GM21825 (cell line): ENCODE measurements around the gene TSKU.
"Not testable (repeated sequence)": the region's sequence is repeated elsewhere in the genome, so short reads cannot be mapped to it uniquely, and the experiment has no call there.

Source experiments
- ATAC-seq: cut with Tn5 transposase; IDR thresholded peaks from one replicate; pipeline ENCODE4 v1.9.1; 2021; ENCODE audit warnings: mild to moderate bottlenecking, moderate library complexity; ENCODE audit not compliant: unreplicated experiment

TSKU gene

DNA sequence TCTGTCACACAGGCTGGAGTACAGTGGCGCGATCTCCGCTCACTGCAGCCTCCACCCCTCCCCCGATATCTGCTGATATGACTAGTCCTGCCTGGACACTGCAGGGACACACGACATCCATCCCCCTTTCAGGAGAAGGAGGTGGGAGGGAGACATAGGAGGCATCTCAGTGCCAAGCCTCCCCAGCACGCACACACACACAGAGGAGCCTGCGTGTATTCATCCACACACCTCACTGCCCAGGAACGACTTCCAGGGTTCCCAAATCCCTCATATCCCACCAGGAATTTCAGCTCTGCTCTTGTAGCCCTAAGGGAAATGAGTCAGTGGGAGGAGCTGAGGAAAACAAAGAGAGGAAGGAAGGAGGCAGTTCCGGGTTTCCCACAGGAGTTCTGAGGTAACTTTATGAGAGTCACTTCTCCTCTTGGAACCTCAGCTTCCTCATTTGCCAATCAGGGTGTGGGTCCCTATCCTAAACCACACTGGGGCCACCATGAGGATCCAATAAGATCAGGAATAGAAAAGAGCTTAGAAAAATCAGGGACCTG lies 40.4 kb downstream of the TSKU start:
- ATAC-seq, result no peak

DNA sequence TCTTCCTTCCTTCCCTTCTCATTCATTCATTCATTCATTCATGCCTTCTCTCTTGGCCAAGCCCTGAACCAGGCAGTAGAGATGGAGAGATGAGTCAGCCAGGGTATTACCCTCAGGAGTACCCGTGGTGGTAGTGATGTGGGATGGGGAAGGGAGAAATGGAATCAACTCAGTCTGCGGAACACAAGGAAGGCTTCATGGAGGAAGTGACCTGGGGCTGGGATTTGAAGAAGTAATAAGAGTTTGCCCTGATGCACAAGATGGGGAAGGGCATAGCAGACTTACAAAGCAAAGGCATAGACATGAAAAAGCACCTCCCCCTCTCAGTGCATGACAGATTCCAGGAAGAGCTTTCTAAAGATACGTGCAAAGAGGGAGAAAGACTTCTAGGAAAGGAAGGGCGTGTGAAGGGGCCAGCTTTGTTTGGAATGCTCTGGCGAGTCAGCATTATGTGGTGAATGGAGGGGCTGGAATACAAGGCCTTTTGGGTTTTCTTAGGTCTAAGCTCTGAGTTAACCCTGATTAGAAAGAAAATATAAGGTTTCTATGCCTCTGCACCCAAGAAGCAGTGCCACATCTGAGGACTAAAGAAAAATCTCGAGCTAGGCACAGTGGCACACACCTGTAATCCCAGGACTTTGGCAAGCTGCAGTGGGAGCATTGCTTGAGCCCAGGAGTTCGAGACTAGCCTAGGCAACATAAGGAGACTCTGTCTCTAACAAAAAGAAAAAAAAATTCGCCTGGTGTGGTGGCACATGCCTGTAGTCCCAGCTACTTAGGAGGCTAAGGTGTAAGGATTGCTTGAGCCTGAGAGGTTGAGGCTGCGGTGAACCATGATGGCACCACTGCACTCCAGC lies 41.2 kb downstream of the TSKU start:
- ATAC-seq, result no peak

DNA sequence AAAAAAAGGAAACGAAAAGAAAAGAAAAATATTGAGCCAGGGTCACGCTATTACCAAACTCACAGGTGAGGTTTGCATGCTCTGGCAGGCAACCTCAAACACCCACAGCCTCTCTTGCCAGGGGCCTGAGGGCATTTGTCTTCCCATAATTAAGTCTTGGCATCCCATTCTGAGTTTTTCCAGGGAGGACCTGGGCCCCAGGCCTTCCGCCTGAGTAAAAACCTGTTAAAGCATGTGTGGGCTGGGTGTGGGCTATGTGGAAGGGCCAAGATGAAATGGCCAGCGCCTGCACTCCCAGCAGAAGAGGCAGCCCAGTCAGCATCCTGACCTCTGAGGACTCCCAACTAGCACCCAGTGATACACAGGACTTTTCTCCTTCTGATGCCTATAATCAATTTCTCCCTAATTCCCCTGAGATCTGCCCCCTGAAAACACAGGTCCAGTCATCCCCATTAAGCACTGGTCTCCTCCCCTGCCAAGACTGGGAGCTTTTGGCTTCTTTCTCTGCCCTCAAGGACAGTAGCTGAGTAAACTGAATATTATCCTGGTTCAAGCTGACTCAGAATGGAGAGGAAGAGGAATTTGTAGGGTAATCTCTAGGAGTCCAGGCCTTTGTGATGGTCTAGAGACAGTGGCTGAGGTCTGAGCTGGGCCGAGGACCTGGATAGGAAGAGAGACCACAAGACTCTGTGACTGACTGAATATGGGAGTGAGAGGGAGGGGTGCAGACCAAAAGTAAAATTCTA lies 42.0 kb downstream of the TSKU start:
- ATAC-seq, result no peak

DNA sequence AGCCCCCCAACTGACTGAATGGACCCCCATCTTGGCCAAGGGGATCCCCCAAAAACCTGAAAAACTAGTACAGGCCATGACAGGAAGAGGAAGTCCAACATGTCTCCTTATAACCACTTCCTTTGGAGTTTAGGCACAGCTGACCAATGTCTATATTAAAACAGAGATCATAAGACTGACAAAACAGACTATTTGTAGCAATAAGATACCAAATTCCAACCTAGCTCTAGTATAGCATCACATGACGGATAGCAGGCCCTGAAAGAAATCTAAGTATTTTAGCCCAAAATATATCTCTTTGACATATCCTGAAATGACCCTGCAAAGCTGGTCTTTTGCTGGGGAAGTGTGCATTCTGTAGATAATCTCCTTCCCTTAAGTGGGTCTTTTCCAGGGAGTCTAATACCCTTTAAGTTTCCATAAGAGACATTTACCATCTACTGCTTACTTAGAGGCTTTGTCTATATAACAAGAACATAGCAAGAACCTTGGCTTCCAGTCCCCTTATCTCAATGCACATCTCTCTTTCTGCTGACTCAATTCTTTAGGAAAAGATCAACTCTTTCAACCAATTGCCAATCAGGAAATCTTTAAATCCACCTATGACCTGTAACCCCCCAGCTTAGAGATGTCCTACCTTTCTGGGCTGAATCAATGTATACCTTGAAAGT lies 42.7 kb downstream of the TSKU start:
- ATAC-seq, result no peak

DNA sequence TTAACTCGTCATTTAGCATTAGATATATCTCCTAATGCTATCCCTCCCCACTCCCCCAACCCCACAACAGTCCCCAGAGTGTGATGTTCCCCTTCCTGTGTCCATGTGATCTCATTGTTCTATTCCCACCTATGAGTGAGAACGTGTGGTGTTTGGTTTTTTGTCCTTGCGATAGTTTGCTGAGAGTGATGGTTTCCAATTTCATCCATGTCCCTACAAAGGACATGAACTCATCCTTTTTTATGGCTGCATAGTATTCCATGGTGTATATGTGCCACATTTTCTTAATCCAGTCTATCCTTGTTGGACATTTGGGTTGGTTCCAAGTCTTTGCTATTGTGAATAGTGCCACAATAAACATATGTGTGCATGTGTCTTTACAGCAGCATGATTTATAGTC lies 43.4 kb downstream of the TSKU start:
- ATAC-seq, result not testable (repeated sequence)

GRCh38 chr11:76827005-76827404 lies 43.8 kb downstream of the TSKU start:
- not testable (repeated sequence) for ATAC-seq

DNA sequence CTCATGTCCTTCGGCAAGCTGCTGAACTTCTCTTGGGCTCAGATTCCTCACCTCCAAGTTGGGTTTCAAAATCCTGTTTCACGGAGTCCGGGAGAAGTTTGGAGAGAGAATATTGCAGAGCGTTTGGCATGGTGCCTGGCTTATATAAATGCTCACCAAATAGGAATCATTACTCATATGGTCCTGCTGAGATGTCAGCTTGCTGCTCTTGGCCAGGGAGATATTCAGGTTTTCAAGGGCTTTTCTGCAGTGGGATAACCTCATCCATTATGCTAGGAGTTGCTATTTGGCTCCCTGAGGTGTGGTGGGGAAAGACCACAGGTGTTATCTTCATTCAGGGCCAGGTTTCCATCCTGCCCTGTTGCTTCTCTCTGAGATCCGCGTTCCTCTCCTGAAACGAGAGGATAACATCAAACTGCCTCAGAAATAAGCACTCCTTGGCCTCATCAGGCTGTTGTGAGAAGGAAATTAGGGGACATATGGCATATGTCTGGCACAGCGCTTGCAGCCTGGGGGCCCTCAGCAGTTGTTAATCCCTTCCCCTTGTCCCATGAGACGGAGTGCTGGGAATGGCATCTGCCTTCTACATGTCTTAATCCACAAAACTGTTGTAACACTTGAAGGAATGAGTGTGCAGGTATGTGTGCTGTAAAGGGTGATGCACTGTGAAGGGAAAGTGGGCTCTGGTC lies 47.6 kb downstream of the TSKU start:
- no peak for ATAC-seq

- no peak for ATAC-seq
These were observed 48.6 kb downstream of the TSKU start for GRCh38 chr11:76831686-76832310.

- ATAC-seq, result no peak
These were observed 49.2 kb downstream of the TSKU start for GRCh38 chr11:76832361-76832760.

DNA sequence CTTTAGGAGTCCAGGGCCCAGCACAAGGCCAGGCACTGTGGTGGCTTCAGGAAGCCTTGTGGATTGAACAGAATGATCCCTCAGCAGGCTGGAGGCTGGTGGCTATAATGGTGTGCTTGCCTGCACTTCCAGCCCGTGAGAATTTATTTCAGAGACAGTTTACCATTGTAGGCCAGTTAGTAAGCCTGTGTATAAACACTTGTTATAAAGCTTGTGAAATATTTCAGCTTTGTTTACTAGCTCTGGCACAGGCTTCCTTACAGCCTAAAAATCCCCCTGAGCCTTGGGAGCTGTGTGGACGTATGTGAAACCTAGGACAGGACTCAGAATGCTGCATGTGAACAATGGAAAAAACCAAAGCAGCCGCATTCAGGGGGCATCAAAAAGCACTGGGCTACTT lies 51.0 kb downstream of the TSKU start:
- ATAC-seq, result no peak

GRCh38 chr11:76835036-76835435 lies 51.9 kb downstream of the TSKU start:
- no peak for ATAC-seq

- ATAC-seq, result no peak
These were observed 52.9 kb downstream of the TSKU start for GRCh38 chr11:76835928-76836612.

DNA sequence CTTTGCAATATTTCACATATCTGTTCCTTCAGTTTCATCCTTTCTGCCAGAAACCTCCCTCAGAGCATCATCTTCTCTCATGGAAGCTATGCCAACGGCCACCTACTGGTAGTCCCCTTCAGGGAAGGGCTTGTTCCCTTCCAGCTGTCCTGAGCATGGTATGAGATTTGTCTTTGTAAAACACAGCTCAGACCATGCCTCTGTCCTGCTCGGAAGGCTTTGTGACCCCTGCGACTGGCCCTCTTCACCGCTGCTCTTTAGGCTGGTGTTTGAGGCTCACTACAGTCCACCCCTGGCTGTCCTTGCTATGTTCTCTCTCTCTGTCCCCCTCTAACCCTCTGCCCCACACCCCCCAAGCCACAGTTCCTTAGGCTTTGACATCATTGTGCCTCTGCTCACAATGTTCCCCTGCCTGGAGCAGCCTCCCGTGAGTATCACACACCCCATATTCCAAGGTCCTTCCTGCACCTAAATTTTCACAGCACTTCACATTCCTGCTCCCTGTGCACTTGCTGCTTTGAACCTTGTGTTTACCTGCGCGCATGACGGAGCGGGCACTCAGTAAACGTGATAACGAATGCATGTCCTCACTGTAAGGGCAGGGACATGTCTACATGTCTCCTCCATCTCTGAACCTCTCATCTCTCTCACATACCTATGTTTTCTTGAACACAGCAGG lies 53.6 kb downstream of the TSKU start:
- no peak for ATAC-seq

GRCh38 chr11:76837696-76838677 lies 54.8 kb downstream of the TSKU start:
- no peak for ATAC-seq

DNA sequence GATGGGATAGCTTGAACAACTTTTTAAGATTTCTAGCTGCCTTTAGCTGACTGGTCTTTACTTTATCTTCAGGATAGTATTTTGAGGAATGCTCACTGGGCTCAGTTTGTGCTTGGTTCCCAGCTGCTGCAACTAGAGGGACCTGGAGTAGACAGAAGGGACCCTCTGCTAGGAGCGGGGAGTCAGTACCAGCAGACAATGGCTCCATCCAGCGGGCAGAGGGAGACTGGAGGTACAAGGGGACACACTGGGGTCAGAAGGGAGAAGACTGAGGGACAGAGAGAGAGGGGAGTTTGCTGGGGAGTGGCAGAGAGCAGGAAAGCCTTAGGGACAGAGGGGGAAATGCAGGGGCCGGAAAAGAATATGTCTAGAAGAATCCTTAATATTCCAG lies 55.5 kb downstream of the TSKU start:
- ATAC-seq, result no peak

DNA sequence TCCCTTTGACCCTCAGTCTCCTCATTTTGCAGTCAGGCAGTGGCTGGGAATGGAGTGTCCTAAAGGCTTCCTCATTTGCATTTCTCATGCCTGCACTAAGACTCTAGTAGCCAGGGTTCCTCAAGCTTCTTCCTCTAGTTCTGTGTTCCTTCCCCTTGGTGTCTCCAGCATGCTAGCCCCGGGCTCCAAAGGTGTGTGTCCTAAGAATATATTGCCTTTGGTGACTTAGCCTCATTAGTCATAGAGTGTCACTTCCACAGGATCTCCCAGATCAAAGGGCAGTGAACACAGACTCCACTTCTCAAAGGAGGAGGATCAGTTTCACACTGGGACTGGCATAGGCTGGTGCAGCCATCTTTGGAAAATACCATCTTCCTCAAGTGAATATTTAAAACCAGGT lies 56.2 kb downstream of the TSKU start:
- no peak for ATAC-seq

DNA sequence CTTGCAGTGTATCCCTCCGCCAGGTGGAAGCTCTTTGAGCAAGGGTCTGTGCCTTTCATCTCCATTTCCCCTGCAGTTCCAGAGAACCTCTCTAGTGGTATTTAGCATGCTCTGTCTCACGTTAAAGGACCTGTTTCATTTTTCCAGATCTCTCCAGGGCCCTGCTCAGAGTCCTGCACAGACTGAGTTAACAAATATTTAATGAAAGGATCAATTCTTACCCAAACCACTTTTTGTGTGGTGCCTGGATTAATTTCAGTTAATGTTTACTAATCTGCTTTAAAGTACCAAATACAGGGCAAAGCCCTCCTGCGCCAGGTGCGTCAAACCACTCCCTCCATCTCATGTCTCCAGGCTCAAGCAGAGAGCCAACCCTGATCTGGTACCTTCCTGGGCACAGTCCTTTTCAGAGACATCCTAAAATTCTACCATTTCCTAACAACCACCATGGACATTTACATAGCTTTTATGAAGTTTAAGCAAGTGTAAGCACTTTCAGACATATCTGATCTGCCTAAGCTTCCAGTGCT lies 58.8 kb downstream of the TSKU start:
- ATAC-seq, result no peak

GRCh38 chr11:76843907-76844306 lies 60.8 kb downstream of the TSKU start:
- no peak for ATAC-seq
